ENCODE measurements around the gene TBL1X. TPM values are rescaled to one million over a fixed set of nuclear protein-coding genes. Genes with fewer than 3 reads are reported as not detected.

The TBL1X gene
- total and polyA plus RNA-seq, 2 of the 13 experiments (the other 11 are each of a cell fraction or from before 2014, with no cell fraction given) = 17.6 to 19.9 TPM

DNA sequence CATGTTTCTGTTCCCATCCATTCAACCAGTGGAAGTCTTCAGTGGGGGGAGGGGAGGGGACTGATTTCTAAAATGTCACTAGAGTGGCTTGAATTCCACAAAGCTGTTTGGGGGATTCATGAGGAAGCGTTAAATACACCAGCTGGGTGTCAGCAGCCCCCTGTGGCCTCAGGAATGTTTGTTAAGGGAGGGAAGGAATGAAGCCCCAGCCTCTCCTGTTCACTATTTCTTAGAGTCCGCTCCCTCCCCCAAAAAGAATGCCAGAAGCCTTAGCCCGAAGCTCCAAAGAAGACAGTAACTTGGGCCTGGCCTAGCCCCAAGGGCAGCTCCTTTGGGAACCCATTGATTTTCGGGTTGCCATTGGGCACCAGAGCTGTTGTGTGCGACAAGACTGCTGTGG, 324.7 kb downstream of the TBL1X start:
- in situ Hi-C loops (cut with HindIII; ENCODE audit: extremely low pct_ligation_motif_present, low pct_unique_long_range_greater_than_20kb) (no loop called here), intact Hi-C loops (cut with micrococcal nuclease; ENCODE audit: unreplicated experiment) (loop anchor here (5.0 kb wide), 1 partner anchor 58 kb away; no protein-coding TSS in a partner anchor)
- no TSS peak for BruUV-seq (replicated peaks)
- POLR2A ChIA-PET = interaction anchor here (1.1 kb wide), 1 partner anchor 56 kb away, joined by 6 read pairs; no protein-coding TSS in a partner anchor
- Histone ChIP-seq H3K4me3 (replicated peaks in 1 of 3; ENCODE audit: insufficient read depth in 1 of 3, low read depth in 2 of 3, low read length in 3 of 3) (no peak overlapping the region), H3K36me3 (replicated peaks in 1 of 2; ENCODE audit: control insufficient read depth in 1 of 2, insufficient read depth in 2 of 2, low read length in 2 of 2) (no peaks in the 10 kb centered on the region), H3K27me3 (ENCODE audit: control insufficient read depth in 1 of 2, insufficient read depth in 2 of 2, low read length in 2 of 2) (no peaks in the 10 kb centered on the region; a peak in 1 of 5 replicates), H3K4me2 (ENCODE audit: low read depth, low read length) (peak overlapping the region; percentile 70; the same call in 1 of the 2 replicates), H4K20me1 (ENCODE audit: insufficient read depth, low read length) (no peaks in the 10 kb centered on the region), H3K79me2 (ENCODE audit: insufficient read depth, low read length) (peaks cover 16% of the 10 kb centered on the region), H3K4me1 (ENCODE audit: insufficient read depth, low read length) (peaks cover 22% of the 10 kb centered on the region), H2AFZ (ENCODE audit: low read length) (no peak overlapping the region), H3K9ac (ENCODE audit: insufficient read depth, low read depth, low read length) (no peak overlapping the region), H3K27ac (ENCODE audit: extremely low read length, insufficient read depth, low read length) (no peak overlapping the region), H3K9me3 (ENCODE audit: low read length) (no peaks in the 10 kb centered on the region)
- TF ChIP-seq ZNF383 (CRISPR knock-in tag; IDR thresholded peaks at IDR 0.05; ENCODE audit: borderline replicate concordance) (no peak), HCFC1 (IDR thresholded peaks at IDR 0.05; ENCODE audit: low read depth, low read length) (no peak), SCMH1 (CRISPR knock-in tag; IDR thresholded peaks at IDR 0.05; ENCODE audit: borderline replicate concordance) (no peak), SETDB1 (CRISPR knock-in tag; IDR thresholded peaks at IDR 0.05; ENCODE audit: borderline replicate concordance) (no peak), MEF2D (CRISPR knock-in tag; IDR thresholded peaks at IDR 0.05) (no peak), FOSL2 (CRISPR knock-in tag; IDR thresholded peaks at IDR 0.05) (no peak), KLF15 (CRISPR knock-in tag; IDR thresholded peaks at IDR 0.05; ENCODE audit: borderline replicate concordance) (no peak), ZNF816 (CRISPR knock-in tag; IDR thresholded peaks at IDR 0.05; ENCODE audit: borderline replicate concordance) (no peak), KDM4B (CRISPR knock-in tag; IDR thresholded peaks at IDR 0.05) (no peak), ZNF775 (CRISPR knock-in tag; IDR thresholded peaks at IDR 0.05; ENCODE audit: borderline replicate concordance) (no peak), YY1 (IDR thresholded peaks at IDR 0.05; ENCODE audit: insufficient read depth, insufficient replicate concordance, low read depth, low read length) (no peak)
- TF ChIP-seq, protein P1, sequence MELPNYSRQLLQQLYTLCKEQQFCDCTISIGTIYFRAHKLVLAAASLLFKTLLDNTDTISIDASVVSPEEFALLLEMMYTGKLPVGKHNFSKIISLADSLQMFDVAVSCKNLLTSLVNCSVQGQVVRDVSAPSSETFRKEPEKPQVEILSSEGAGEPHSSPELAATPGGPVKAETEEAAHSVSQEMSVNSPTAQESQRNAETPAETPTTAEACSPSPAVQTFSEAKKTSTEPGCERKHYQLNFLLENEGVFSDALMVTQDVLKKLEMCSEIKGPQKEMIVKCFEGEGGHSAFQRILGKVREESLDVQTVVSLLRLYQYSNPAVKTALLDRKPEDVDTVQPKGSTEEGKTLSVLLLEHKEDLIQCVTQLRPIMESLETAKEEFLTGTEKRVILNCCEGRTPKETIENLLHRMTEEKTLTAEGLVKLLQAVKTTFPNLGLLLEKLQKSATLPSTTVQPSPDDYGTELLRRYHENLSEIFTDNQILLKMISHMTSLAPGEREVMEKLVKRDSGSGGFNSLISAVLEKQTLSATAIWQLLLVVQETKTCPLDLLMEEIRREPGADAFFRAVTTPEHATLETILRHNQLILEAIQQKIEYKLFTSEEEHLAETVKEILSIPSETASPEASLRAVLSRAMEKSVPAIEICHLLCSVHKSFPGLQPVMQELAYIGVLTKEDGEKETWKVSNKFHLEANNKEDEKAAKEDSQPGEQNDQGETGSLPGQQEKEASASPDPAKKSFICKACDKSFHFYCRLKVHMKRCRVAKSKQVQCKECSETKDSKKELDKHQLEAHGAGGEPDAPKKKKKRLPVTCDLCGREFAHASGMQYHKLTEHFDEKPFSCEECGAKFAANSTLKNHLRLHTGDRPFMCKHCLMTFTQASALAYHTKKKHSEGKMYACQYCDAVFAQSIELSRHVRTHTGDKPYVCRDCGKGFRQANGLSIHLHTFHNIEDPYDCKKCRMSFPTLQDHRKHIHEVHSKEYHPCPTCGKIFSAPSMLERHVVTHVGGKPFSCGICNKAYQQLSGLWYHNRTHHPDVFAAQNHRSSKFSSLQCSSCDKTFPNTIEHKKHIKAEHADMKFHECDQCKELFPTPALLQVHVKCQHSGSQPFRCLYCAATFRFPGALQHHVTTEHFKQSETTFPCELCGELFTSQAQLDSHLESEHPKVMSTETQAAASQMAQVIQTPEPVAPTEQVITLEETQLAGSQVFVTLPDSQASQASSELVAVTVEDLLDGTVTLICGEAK (IDR thresholded peaks at IDR 0.05) = no peak
- TF ChIP-seq, protein P1 (CRISPR knock-in tag; IDR thresholded peaks at IDR 0.05) = no peak
- TF ChIP-seq, protein P2, sequence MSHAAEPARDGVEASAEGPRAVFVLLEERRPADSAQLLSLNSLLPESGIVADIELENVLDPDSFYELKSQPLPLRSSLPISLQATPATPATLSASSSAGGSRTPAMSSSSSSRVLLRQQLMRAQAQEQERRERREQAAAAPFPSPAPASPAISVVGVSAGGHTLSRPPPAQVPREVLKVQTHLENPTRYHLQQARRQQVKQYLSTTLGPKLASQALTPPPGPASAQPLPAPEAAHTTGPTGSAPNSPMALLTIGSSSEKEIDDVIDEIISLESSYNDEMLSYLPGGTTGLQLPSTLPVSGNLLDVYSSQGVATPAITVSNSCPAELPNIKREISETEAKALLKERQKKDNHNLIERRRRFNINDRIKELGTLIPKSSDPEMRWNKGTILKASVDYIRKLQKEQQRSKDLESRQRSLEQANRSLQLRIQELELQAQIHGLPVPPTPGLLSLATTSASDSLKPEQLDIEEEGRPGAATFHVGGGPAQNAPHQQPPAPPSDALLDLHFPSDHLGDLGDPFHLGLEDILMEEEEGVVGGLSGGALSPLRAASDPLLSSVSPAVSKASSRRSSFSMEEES (CRISPR knock-in tag; IDR thresholded peaks at IDR 0.05) = no peak
- no CpG with 5 or more reads among the region's 5 CpGs for WGBS (ENCODE audit: low lambda C conversion rate)
- CTCF ChIA-PET (ENCODE audit: low intra/inter-chr PET ratio, low total read pairs) = no interaction called here
- FAIRE-seq (no peak), DNase-seq (ENCODE audit: low spot score) (no peak), ATAC-seq (no peak)
